HL-60/S4 (cell line): ENCODE data around the gene GNB1.

Source experiments
- in situ Hi-C: fragments of 300-500 bp; cut with MboI; formaldehyde crosslinking; loops from 2 replicates; pipeline ENCODE4 v1.14.3; 2022; ENCODE audit warnings: low sequenced_read_pairs

The GNB1 gene

GRCh38 chr1:1922956-1923833 lies 32.3 kb upstream of the GNB1 start:
- in situ Hi-C loops: no loop called here

- in situ Hi-C loops: no loop called here
Measured at GRCh38 chr1:1922702-1922955, 31.7 kb upstream of the GNB1 start.

DNA sequence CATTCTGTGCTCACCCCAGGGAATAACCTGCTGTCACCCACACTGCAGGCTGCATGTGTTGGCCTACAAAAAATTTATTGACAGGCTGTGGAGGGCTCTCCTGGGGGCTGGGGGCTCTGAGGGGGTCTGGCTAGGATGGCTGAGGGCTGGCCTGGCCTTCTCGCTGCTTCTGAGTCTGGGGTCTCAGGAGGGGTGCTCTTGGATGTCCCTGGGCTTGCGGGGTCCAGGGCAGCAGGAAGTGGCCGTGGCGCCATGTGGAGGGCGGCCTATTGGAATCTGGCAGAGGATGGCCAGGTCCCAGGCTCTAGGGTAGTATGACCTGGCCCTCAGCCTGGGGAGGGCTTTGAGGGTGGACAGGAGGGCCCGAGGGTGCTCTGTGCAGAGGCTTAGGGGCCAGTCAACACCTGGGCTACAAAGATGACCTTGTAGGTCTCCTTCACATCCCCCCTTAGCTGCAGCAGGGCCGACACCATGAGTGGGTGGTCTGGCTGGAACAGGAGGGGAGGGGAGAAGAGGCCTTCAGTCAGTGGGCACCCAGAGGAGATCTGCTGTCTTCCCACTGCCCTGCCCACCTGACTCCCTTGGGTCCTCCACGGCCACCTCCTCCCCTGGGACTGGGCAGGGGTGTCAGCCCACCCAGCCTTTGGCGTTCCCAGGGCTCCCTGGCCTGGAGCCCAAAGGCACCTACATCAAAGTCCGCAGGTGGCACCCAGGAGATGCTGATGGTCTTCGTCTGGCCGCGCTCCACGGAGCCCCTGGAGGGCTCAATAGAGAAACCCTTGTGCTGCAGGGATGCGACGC lies 31.2 kb upstream of the GNB1 start:
- in situ Hi-C loops: no loop called here

GRCh38 chr1:1921459-1921862 lies 30.6 kb upstream of the GNB1 start:
- in situ Hi-C loops: no loop called here

- in situ Hi-C loops: no loop called here
Measured at GRCh38 chr1:1920608-1921458, 29.9 kb upstream of the GNB1 start.

DNA sequence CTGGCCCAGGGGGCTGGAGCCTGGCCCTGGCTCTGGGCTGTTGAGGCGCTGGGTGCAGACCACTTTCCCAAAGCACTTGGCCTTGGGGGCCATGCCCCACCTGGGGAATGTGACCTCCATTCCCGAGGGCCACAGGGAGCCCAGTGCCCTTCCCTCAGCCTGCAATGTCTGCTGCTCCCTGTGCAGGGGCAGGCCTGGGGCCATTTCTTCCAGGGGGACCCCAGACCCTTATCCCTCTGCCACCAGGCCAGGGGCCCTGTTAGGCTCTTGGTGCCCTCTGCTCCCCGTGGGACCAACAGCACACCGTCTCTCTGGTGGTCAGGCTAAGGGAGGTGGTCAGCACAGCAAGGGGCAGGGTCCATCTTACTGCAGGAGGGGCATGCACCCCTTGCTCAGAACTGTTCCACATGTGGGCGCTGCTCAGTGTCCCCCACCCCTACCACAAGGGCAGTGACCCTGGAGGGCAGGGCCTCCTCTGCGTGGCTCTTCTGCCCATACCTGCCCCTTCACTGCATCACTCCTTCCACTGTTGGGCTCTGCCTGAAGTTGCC lies 29.2 kb upstream of the GNB1 start:
- in situ Hi-C loops: no loop called here

- in situ Hi-C loops: no loop called here
Measured at GRCh38 chr1:1919304-1920056, 28.6 kb upstream of the GNB1 start.

GRCh38 chr1:1918901-1919303 lies 28.0 kb upstream of the GNB1 start, which contains the start of gene TMEM52:
Gene TMEM52 (minus strand): TSS chr1:1919279. CDS start chr1:1919265, 14 bp downstream.
- in situ Hi-C loops: no loop called here

GRCh38 chr1:1917995-1918900 lies 27.4 kb upstream of the GNB1 start:
- in situ Hi-C loops: no loop called here

DNA sequence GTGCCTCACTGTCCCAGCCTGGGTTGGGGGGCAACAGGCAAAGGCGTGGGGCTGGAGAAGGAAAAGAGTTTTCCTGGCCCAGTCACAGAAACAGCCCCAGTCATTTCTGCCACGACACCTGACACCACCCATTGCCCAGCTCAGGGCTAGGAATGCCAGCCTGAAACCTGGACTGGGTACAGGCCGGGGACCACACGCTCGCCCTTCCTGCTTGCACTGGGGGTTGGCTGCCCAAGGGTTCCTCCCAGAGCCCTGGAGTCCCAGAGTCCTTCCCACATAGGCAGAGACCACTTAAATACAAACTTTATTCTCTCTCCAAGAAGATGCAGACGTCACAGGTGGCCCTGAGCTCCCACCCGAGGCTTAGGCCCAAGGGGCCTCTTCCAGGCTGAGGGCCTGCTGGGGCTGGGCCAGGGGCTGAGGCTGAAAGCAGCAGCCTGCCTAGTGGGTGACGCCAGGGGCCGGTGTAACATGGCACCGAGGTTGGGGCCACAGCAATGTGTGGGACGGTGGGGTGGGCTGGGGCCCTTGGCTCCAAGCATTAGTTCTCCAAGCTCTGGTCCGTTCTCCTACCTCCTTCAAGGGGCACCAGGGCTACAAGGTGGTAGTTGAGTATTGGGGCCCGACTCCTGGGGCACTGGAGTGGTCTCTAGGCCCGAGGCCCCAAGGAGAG lies 26.6 kb upstream of the GNB1 start:
- in situ Hi-C loops: no loop called here

DNA sequence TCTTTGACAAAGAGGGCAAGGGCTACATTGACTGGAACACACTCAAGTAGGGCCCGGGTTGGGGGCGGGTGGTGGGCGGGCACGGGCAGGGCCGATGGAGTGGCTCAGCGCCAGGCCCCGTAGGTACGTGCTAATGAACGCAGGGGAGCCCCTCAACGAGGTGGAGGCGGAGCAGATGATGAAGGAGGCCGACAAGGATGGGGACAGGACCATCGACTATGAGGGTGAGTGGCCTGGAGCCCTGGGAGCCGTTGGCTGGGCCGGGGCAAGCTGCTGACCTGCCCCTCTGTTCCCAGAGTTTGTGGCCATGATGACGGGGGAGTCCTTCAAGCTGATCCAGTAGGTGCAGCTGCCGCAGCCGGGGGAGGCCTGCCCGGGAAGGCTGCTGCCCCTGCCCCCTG lies 26.0 kb upstream of the GNB1 start:
- in situ Hi-C loops: no loop called here

GRCh38 chr1:1915911-1916840 lies 25.3 kb upstream of the GNB1 start:
- in situ Hi-C loops: no loop called here

GRCh38 chr1:1914971-1915692 lies 24.2 kb upstream of the GNB1 start, which contains the start of gene CALML6:
Gene CALML6 (plus strand): TSS chr1:1915260. CDS start chr1:1915281, 21 bp downstream.
- in situ Hi-C loops: no loop called here

DNA sequence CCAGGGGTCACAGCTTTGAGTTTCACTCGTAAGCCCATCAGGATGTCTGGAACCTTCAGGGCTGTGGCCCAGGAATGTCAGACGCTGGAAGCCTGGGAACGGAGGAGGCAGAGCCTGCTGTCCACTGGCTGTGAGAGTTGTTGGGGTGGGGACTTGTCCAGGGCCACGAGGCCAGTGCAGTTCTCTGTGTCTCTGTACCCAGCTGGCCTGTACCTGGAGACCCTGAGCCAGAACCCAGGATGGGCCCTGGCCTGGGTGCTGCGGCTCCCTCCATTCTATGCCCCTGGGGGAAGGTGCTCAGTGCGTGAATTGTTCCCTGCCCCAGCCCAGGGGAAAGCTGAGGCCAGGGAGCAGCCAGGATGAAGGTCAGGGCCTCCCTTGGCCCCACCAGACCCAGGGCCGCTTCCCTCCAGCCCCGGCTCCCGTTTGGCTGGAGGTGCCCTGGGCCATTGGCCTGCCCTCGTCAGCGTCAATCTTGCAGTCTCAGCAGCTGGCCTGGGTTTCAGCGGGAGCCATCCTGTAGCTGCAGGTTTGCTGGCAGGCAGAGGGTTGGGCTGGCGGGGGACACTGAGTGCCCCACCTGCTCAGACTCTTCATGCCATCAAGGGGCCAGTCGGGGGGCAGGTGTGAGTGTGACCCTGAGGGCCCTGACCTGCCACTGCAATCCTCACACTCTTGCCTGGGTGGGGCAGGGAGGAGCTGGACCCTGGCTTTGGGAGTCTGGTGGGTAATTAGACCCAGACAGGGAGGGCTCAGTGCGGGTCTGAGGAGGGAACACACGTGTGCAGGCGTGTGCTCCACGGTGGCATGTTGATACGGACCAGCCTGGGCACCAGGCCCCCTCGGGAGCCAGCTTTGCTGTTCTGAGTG lies 23.4 kb upstream of the GNB1 start:
- in situ Hi-C loops: no loop called here

DNA sequence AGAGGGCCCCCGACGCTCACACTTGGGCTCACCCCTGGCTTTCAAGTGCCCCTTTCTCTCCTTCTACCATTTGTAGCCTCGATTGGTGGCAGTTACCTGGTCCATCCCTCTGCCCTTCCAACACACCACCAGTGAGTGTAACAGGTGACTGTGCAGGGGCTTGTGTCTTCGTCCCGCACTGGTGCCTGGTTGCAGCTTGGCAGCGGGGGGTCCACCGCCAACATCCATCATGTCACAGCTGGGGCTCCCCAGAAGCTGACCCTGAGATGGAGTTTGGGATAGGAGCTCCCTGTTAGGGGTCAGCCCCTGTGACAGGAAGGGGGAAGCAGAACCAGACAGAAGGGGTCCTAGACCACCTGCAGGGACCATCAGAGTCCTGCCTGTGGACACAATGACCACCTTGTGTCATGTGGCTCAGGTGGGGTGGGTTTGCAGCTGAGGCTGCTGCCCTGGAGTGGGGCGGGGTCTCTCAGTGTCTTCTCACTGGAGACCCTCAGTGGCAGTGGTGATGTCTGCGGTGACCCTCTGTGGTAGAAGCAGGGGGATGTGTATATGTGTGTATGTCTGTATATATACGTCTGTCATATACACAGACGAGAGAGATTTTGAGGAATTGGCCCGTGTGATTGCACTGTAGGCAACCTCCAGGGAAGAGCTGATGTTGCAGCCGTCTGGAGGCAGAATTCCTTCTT lies 20.6 kb upstream of the GNB1 start:
- in situ Hi-C loops: no loop called here
